NCI-H1417 treated with DMSO at 0.1 percent for 48 hours (cell line): ENCODE data around the gene GRK3.
"Not testable (repeated sequence)": the region's sequence is repeated elsewhere in the genome, so short reads cannot be mapped to it uniquely, and the experiment has no call there.

ENCODE experiments used
- DNase-seq: peaks from one replicate; lab custom pipeline; 2025; lab: John Stamatoyannopoulos, UW

The GRK3 gene

GRCh38 chr22:25572708-25573171 is 8.3 kb downstream of the GRK3 start:
- no peak for DNase-seq

DNA sequence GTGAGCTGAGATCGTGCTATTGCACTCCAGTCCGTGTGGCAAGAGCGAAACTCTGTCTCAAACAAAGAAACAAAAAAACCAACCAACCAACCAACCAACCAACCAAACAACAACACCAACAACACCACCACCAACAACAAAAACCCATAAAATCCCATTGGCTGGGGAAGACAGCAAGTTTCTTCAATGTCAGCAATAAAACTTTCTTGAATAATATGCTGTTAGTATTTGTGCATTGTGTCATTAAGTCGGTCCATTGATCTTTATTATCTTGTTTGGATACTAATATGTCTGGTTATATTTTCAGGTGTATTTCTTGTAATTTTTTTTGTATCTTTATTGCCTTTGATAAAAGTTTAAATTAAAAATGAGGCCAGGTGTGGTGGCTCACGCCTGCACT is 9.4 kb downstream of the GRK3 start:
- no peak for DNase-seq

- no peak for DNase-seq
Observed at GRCh38 chr22:25574736-25575135, 10.3 kb downstream of the GRK3 start.

DNA sequence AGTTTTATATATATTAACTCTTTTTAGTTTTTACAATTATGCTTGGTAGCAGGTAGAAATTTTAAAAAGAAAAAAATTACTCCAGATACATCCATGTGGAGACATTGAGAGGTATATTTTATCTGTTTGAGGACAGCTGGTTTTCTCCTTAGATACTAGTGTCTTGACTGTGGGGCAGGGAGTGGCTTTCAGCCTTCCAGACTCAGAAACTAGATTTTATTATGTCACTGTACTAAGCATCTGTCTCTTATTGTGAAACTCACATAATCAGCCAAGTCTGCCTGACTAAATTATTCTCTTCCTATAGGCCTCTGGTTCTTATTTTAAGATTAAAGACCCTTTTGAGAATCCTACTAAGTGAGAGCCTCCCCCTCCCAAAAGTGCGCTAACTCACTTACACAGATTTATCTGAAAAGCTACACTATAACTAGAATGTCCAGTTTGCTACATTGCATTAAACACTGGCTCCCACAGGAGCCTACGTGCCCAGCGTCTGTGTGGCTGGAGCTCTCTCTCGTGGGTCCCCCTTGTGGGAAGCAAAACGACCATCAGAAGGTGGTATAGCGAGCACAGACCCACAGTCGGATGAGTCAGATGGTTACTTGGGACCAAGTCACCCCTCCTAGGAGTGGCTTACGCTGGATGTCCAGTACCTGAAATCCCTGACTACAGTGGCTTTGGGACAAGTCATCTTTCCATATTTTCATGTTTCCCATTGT is 11.4 kb downstream of the GRK3 start:
- DNase-seq = not testable (repeated sequence)

DNA sequence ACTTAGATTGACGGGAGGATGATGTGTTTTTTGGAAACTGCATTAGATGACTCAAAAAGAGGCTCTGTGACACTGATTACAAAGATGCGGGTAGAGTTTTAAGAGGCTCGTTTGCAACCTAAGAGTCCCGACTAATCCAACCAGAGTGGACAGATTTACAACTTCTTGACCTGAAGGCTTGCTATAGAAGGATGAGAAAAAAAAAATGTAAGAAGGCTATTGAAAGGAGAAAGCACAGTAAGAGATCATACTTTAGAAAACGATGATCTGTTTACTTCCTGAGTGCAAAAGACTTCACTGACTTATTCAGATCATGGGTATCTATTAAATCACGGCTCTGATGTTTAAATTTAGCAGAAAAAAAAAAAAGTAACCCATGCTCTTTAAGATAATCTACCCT is 17.0 kb downstream of the GRK3 start:
- not testable (repeated sequence) for DNase-seq

DNA sequence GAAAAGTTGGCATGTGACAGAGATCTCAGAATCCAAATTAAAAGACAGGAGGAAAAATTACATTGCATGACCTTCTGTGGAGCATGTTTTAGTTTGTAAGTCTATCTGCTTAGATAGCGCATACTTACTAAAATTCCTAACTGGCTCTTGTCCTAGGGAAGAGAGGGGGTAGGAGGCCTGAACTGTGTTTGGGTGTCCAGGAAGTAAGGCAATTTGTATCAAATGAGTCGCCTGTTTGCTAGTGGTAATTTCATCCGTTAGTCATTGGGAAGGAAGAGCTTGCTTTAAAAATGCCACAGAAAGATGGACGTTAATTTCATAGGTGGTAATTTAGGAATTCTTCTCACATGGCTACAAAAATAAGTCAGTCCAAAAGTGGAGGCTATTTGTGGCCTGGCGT is 18.5 kb downstream of the GRK3 start:
- no peak for DNase-seq

DNA sequence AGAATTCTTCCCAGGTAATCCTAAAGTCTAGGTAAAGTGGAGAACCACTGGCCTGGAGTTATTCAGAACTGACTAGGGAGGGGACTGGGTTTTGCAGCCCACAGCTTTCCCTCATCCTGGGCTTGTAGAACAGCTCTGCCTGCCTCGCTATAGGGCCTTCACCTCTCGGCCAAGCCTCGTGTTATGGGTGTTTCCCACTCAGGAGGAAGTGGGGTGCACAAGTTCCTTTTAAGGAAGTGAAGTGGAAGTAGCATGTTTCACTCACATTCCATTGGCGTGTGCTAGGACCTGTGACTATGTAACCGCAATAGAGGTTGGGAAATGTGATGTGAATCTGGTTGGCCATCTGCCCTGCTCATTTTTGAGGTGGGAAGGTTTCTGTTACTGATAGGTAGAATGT is 20.5 kb downstream of the GRK3 start:
- DNase-seq = not testable (repeated sequence)

DNA sequence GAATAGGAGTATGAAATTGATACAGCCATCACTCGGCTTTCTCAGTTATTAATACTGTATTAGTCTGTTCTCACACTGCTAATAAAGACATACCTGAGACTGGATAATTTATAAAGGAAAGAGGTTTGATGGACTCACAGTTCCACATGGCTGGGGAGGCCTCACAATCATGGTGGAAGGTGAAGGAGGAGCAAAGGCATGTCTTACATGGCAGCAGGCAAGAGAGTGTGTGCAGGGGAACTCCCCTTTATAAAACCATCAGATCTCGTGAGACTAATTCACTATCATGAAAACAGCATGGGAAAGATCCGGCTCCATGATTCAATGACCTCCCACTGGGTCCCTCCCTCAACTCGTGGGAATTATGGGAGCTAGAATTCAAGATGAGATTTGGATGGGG is 25.2 kb downstream of the GRK3 start:
- DNase-seq = not testable (repeated sequence)

DNA sequence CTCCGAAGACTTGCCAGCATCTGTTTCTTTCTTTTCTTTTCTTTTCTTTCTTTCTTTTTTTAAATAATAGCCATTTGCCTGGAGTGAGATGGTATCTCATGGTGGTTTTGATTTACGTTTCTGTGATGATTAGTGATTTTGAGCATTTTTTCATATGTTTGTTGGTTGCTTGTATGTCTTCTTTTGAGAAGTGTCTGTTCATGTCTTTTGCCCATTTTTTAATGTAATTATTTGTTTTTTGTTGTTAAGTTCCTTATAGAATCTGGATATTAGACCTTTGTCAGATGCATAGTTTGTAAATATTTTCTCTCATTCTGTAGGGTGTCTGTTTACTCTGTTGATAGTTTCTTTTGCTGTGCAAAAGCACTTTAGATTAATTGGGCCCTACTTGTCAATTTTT is 28.8 kb downstream of the GRK3 start:
- DNase-seq = not testable (repeated sequence)

- no peak for DNase-seq
Observed at GRCh38 chr22:25598609-25599008, 34.1 kb downstream of the GRK3 start.

DNA sequence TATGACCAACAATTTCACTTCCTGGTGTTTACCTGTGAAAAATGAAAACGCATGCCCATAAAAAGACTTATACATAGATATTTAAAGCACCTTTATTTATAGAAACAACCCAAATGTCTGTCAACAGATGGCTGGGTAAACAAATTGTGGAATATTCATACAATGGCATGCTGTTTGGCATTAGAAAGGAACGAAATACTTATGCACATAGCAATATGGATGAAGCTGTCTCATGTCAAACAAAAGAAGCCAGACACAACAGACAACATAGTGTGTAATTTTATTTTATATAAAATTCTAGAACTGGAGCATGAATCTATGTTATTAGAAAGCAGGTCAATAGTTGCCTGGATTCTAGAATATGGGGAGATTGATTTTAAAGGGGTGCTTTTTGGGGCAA is 38.0 kb downstream of the GRK3 start:
- no peak for DNase-seq

GRCh38 chr22:25602916-25603315 is 38.4 kb downstream of the GRK3 start:
- no peak for DNase-seq

DNA sequence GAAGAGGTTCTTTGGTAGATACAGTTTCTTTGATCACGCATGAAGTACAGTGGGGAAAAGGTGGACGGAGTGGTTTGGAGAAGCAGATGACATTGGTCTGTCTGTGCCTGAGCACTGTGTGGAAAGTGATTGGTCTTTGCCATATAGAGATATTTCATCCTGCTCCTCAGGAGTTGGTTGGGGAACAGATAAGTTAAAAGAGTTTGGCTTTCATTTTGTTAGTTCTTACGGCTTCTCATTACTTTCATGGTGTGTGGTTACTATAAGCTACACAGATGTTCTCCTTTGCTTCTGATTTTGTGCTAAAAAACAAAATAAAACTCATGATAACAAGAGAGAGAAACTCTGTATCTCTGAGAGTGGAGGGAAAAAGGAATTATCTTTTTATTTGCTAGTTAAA is 40.7 kb downstream of the GRK3 start:
- not testable (repeated sequence) for DNase-seq

- not testable (repeated sequence) for DNase-seq
Observed at GRCh38 chr22:25605565-25605964, 41.1 kb downstream of the GRK3 start.

DNA sequence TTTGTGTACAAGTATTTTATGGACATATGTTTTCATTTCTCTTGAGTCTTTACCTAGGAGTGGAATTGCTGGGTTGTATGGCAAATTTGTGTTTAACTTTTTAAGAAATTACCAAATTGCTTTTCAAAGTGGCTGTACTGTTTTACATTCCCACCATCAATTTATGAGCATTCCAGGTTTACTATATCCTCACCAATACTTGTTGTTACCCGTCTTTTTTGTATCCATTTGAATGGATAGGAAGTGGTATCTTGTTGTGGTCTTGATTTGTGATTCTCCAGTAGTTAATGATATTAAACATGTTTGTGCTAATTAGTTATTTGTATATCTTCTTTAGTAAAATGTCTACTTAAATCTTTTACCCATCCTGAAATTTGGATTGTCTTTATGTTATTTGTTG is 46.8 kb downstream of the GRK3 start:
- not testable (repeated sequence) for DNase-seq

DNA sequence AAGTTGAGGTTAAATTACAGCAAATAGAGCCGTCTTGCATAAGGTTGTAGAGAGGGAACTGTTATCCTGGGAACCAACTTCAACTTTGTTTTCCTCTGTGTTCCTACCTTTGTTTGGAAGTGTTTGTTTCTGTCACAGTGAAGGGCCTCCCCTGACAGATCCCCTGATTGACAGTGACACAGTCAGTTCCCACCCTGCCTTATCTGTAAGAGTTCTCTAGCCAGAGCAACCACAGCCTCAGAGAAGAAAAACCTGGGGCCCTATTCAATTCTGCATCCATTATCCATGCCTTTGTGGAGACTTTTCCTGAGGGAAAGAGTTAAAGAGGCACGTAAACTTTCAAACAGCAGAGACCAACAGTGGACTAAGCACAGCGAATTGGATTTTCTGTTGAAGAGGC is 48.7 kb downstream of the GRK3 start:
- not testable (repeated sequence) for DNase-seq

GRCh38 chr22:25613558-25613957 is 49.1 kb downstream of the GRK3 start:
- DNase-seq = not testable (repeated sequence)

GRCh38 chr22:25614791-25615190 is 50.3 kb downstream of the GRK3 start:
- not testable (repeated sequence) for DNase-seq

GRCh38 chr22:25621986-25622385 is 57.5 kb downstream of the GRK3 start:
- DNase-seq = no peak

- DNase-seq = no peak
Observed at GRCh38 chr22:25623310-25623734, 58.8 kb downstream of the GRK3 start.

- DNase-seq = no peak
Observed at GRCh38 chr22:25623851-25624250, 59.4 kb downstream of the GRK3 start.

- no peak for DNase-seq
Observed at GRCh38 chr22:25624476-25624875, 60.0 kb downstream of the GRK3 start.

DNA sequence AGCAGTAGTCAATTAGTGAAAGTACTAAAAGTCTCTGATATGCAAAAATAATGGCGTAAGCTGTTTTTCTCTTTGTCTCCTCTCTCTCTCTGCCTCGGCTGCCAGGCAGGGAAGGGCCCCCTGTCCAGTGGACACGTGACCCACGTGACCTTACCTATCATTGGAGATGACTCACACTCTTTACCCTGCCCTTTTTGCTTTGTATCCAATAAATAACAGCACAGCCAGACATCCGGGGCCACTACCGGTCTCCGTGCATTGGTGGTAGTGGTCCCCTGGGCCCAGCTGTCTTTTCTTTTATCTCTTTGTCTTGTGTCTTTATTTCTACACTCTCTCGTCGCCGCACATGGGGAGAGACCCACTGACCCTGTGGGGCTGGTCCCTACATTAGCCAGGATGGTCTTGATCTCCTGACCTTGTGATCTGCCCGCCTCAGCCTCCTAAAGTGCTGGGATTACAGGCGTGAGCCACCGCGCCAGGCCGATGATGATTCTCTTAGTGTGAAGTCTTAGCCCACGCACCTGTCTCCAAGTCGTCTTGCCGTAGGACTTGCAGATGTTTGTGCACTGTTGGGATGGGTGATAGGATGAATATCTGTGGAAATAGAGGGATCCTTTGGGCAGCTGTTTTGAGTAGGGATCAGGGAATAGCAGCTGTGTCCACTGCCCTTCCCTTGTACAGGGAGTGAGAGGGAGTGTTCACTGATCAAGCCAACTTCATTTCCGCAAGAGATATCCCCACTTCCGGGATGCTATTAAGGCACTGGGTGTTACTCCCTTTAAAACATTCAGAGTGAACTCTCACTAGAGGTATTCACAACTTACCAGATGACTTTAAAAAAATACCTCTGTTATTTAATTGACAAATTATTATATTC is 61.5 kb downstream of the GRK3 start:
- not testable (repeated sequence) for DNase-seq
